WI38 (cell line): ENCODE measurements around the gene TMEM269.

Source experiments
- H3K4me3 ChIP-seq: 2 replicates; pipeline ENCODE4 v1.5.1; 2011; ENCODE audit warnings: low read depth, mild to moderate bottlenecking, control low read depth, low read length
- TF ChIP-seq, protein P1 (sequence below): IDR thresholded peaks from 2 replicates; pipeline ENCODE4 v1.5.1; 2012; ENCODE audit warnings: low read depth, mild to moderate bottlenecking, control low read depth, low read length

Gene TMEM269

DNA sequence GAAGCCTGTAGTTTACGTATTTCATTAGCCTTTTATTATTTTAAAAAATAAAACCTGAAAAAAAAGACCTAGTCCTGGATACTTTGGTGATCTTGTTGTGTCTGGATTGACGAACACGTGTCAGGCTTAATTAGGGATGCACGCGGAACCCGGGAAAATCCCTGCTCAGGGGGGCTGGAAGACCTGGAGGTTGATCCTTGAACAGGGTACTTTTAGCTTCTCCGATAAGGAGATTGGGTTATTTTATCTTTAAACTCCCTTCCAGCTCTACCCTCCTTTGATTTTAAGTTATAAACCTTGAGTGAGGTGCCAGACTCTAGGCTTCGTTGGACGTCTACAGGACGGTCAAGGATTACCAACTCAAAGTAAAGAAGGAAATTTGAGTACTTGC lies 61.1 kb downstream of the TMEM269 start:
- TF ChIP-seq, protein P1, sequence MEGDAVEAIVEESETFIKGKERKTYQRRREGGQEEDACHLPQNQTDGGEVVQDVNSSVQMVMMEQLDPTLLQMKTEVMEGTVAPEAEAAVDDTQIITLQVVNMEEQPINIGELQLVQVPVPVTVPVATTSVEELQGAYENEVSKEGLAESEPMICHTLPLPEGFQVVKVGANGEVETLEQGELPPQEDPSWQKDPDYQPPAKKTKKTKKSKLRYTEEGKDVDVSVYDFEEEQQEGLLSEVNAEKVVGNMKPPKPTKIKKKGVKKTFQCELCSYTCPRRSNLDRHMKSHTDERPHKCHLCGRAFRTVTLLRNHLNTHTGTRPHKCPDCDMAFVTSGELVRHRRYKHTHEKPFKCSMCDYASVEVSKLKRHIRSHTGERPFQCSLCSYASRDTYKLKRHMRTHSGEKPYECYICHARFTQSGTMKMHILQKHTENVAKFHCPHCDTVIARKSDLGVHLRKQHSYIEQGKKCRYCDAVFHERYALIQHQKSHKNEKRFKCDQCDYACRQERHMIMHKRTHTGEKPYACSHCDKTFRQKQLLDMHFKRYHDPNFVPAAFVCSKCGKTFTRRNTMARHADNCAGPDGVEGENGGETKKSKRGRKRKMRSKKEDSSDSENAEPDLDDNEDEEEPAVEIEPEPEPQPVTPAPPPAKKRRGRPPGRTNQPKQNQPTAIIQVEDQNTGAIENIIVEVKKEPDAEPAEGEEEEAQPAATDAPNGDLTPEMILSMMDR: no peak

DNA sequence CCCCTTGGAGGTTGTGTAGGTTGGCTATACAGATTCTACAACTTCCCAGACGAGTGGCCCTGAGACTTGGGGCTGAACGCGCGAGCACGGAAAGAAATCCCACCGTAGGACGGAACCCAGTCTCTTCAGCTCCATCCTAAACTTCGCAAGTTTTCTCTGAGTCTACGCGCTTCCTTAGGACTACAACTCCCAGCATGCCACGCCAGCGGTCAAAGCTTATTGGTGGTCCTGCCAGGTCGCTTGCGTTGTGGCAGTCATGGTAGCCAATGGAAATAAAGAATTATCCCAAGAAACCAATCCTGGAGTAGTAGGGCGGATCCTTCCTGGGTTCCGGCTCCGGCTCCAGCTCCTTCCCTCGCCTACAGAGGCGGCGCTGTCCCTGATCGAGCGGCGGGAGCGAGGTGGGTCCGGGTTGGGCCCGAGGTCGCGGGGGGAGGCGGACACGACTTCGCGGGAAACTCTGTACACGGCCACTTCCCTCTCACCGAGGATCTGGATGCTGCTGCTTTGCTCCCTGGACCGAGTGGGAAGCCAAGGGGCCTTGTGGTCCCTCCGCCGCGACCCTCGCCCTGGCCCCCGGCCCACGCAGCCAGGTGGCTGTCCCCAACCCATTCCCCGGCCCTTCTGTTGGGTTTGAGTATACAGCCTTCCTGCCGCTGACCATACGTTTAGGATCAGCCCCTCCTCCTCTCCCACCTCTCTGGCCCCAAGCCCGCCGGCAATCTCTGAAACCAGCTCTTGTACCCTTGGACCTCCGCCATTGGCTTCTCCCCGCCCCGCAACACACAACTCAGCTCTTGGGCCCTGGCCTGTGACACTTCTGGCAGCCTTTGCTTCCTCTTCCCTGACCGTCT lies 61.7 kb downstream of the TMEM269 start, which contains the start of gene ZNF691:
ZNF691 (plus strand) TSS at position 357 of the 854 bp plus-strand sequence. CDS start 3,046 bp downstream, outside the sequence.
- H3K4me3 ChIP-seq: peak within 1 kb of the TSS; percentile 79
- TF ChIP-seq, protein P1: peak; percentile 41; the same call in 1 of the 2 replicates

More for the DNA sequence above, 61.1 kb downstream of the TMEM269 start:
- peak overlapping the region; percentile 79 for H3K4me3 ChIP-seq

DNA sequence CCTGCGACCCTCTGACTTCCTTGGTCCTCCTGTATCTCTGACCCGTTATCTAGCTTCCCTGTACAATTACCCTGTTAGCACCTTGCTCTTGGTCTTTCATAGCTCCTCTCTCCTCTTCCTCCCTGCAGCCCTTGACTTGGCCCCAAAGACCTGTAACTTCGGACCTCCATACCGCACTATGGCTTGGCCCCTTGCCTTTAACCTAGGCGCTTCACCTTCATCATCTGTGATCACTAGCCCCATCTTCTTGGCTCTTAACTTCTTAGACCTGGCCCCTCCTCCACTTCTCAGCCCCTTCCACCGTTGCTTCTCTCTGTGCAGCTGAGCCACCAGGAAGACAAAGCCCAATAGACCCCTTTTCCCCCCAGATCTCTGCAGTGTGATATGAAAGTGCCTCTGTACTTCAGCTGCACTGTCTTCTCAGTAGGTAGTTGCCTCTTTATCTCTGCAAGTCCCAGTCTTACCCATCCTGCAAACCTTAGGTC lies 62.4 kb downstream of the TMEM269 start:
- TF ChIP-seq, protein P1: no peak

DNA sequence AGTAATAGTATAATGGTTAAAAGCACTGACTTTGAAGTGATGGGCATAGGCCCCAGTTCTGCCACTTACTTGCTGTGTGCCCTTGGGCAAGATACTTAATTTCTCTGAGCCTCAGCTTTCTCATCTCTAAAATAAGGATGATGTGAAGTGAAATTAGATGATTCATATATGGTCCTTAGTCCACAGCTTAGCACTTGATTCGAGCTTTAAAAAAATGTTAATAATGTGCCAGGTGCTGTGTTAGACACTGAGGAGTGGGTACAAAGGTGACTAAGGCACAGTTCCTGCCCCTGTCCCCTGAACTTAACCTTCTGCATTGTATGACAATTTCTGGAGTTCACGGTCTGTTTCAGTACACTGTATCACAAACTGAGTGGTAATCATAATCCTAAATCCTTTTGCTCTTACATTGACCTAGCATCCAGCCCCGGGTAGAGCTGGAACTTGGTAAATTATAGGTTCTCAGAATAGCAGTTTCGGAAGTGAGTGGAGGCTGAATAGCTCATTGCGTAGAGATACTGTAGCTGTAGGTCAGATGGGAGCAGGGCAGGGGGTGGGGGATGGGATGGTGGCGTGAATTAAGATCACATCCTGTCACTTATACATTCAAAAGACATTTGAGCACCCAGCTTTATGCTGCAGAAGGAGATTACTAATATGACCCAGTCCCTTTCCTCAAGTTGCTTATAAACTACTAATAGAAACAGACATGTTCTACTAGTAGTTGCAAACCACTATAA lies 63.1 kb downstream of the TMEM269 start:
- H3K4me3 ChIP-seq: peak overlapping the region; percentile 79
- TF ChIP-seq, protein P1: no peak

More for the DNA sequence above, 62.4 kb downstream of the TMEM269 start:
- H3K4me3 ChIP-seq: peak overlapping the region; percentile 79

DNA sequence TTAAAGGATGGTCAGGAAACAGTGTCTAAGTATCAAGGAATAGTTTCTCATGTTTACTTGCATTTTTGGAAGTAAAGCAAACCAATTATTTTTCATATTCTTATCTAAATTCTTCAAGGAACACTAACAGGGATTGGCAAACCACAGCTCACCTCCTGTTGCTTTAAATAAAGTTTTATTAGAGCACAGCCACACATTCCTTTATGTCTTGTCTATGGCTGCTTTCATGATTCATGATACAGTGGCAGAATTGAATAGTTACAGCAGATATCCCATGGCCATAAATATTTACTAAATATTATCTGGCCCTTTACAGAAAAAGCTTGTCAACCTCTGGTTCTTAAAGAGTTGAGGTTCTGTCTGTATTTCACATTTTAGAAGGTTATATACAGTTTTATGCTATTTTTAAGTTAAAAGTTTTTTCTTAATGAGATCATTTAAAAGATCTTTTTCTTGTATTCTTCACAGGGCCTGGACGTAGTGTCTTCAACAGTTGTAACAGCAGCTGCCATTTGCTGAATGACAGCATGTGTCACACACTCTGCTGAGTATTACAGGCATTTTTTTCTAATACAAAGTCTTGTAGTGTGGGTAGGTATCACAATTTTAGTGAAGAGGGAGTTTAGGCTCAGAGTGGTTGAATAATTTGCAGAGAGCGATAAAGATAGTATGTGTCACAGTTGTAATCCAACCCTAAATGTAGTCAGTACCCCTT lies 64.2 kb downstream of the TMEM269 start:
- TF ChIP-seq, protein P1: no peak
- no peak overlapping the region for H3K4me3 ChIP-seq

DNA sequence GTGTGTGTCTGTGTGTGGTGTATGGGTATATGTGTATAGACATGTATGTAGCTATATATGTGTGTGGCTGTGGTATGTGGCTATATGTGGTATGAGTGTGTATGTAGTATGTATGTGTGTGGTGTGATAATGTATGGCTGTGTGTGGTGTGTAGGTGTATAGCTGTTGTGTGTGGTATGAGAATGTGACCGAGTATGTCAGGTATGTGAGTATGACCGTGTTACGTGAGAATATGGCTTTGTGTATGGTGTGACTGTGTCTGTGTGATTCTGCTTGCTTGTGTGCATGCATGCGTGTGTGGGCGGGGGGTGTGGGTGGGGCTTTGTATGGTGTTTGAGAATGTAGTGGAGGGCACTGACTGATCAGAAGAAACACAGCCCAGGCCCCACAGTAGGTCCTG lies 65.2 kb downstream of the TMEM269 start:
- no peak overlapping the region for H3K4me3 ChIP-seq
- TF ChIP-seq, protein P1: no peak
